B cell (primary cell): ENCODE measurements around the gene SPPL2A. TPM values are rescaled to one million over a fixed set of nuclear protein-coding genes. Genes with fewer than 3 reads are reported as not detected.

ENCODE experiments used
- ATAC-seq: fragments of 200-7000 bp; cut with Tn5 transposase; one replicate; pipeline ENCODE4 v1.10.0; 2021; ENCODE audit warnings: low read depth, mild to moderate bottlenecking, moderate number of reproducible peaks, moderate library complexity
- CTCF ChIA-PET: fragments of 350-600 bp; sonication (Branson Sonifier 250); formaldehyde crosslinking; loops from one replicate; lab custom pipeline; 2021; ENCODE audit warnings: antibody characterized with exemption, inconsistent platforms; lab: Charles Lee
- POLR2A ChIA-PET: fragments of 350-600 bp; sonication (Branson Sonifier 250); formaldehyde crosslinking; loops from one replicate; lab custom pipeline; 2021; ENCODE audit warnings: antibody characterized with exemption; lab: Charles Lee
- DNase-seq: peaks from one replicate; pipeline ENCODE4 v3.0.0; 2013
- H2AFZ ChIP-seq: 2 replicates; pipeline ENCODE4 v1.6.1; 2012; ENCODE audit warnings: mild to moderate bottlenecking, low read depth, low read length; ENCODE audit not compliant: insufficient read depth, poor library complexity, severe bottlenecking
- H3K27ac ChIP-seq, 2 donors: 1 replicate in 1 of 2; 2 replicates in 1 of 2; pipeline ENCODE4 v1.5.1; 2012 to 2013; ENCODE audit warnings: low read length in 2 of 2, mild to moderate bottlenecking in 2 of 2, moderate library complexity in 1 of 2
- H3K27me3 ChIP-seq, 4 experiments: fragments of 200-600 bp in 1 of 4; sonication (generic) in 1 of 4; replicated peaks in 1 of 4; 1 replicate in 2 of 4; 2 replicates in 2 of 4; pipeline versions ENCODE4 v1.6.1 to v1.7.0; 2013 to 2016; ENCODE audit warnings: low read length in 3 of 4, mild to moderate bottlenecking in 2 of 4, mixed read lengths in 1 of 4, moderate library complexity in 1 of 4; ENCODE audit not compliant: insufficient read depth in 4 of 4, control insufficient read depth in 3 of 4; ENCODE audit errors: control extremely low read depth in 1 of 4
- H3K36me3 ChIP-seq, 2 experiments: replicated peaks in 1 of 2; 1 replicate in 1 of 2; 2 replicates in 1 of 2; pipeline versions ENCODE4 v1.6.1 to v1.7.1; 2013; ENCODE audit warnings: low read length in 1 of 2; ENCODE audit not compliant: insufficient read depth in 2 of 2, control insufficient read depth in 1 of 2; ENCODE audit errors: control extremely low read depth in 1 of 2, extremely low read depth in 1 of 2
- H3K4me1 ChIP-seq, 2 donors: fragments of 200-600 bp in 1 of 2; sonication (generic) in 1 of 2; 1 replicate in 1 of 2; 2 replicates in 1 of 2; pipeline versions ENCODE4 v1.5.1 to v1.6.1; 2013 to 2017; ENCODE audit warnings: low read length in 2 of 2; ENCODE audit not compliant: control insufficient read depth in 2 of 2, insufficient read depth in 2 of 2
- H3K4me2 ChIP-seq: replicated peaks from 2 replicates; pipeline ENCODE3; 2012; ENCODE audit warnings: mild to moderate bottlenecking, low read depth, low read length; ENCODE audit not compliant: poor library complexity, severe bottlenecking
- H3K4me3 ChIP-seq, 5 experiments: fragments of 200-600 bp in 1 of 5; sonication (generic) in 1 of 5; 1 replicate in 3 of 5; 2 replicates in 2 of 5; pipeline versions ENCODE4 v1.5.1 to v1.7.0; 2011 to 2016; ENCODE audit warnings: low read length in 4 of 5, mild to moderate bottlenecking in 4 of 5, low read depth in 2 of 5, control low read depth in 1 of 5, moderate library complexity in 1 of 5; ENCODE audit not compliant: insufficient read depth in 1 of 5; ENCODE audit errors: control extremely low read depth in 1 of 5, extremely low read depth in 1 of 5
- H3K79me2 ChIP-seq: fragments of 200-600 bp; sonication (generic); one replicate; pipeline ENCODE4 v1.6.0; 2016; ENCODE audit warnings: low read length; ENCODE audit not compliant: control insufficient read depth, insufficient read depth
- H3K9ac ChIP-seq: fragments of 200-600 bp; sonication (generic); 2 replicates; pipeline ENCODE4 v1.6.1; 2017; ENCODE audit warnings: mild to moderate bottlenecking, low read length, moderate library complexity
- H3K9me3 ChIP-seq, 3 donors: one replicate each; pipeline versions ENCODE4 v1.6.1 to v1.7.1; 2013; ENCODE audit warnings: low read length in 2 of 3; ENCODE audit not compliant: control insufficient read depth in 2 of 3, insufficient read depth in 1 of 3; ENCODE audit errors: control extremely low read depth in 1 of 3
- H4K20me1 ChIP-seq: 2 replicates; pipeline ENCODE4 v1.6.0; 2012; ENCODE audit warnings: mild to moderate bottlenecking, low read length; ENCODE audit not compliant: insufficient read depth, control insufficient read depth, poor library complexity, severe bottlenecking
- H3K27ac Mint-ChIP-seq: one replicate; pipeline ENCODE4 v1.8.0; 2021; ENCODE audit warnings: mixed read lengths
- H3K27me3 Mint-ChIP-seq: one replicate; pipeline ENCODE4 v1.8.0; 2021; ENCODE audit warnings: mixed read lengths
- H3K4me1 Mint-ChIP-seq: one replicate; pipeline ENCODE4 v1.8.0; 2021; ENCODE audit warnings: mixed read lengths
- H3K4me3 Mint-ChIP-seq: one replicate; pipeline ENCODE4 v1.8.0; 2021; ENCODE audit warnings: mixed read lengths
- H3K9me3 Mint-ChIP-seq: one replicate; pipeline ENCODE4 v1.8.0; 2022; ENCODE audit warnings: mixed read lengths; ENCODE audit not compliant: insufficient read depth
- EZH2 ChIP-seq: IDR thresholded peaks from 2 replicates; pipeline ENCODE4 v1.6.1; 2012; ENCODE audit warnings: borderline replicate concordance, low read depth, mild to moderate bottlenecking, moderate library complexity, low read length; ENCODE audit not compliant: insufficient read depth, poor library complexity, severe bottlenecking
- WGBS: methylation state at CpG from one replicate; pipeline ENCODE4 v1.1.5; 2013; ENCODE audit warnings: missing lambda C conversion rate; ENCODE audit not compliant: insufficient coverage; 5-methylcytosine and 5-hydroxymethylcytosine counted together
- intact Hi-C: fragments of 100-400 bp; cut with micrococcal nuclease; formaldehyde crosslinking; loops from one replicate; pipeline ENCODE4 v1.10.0; 2022
- polyA plus RNA-seq: library from polyadenylated mRNA; depleted of rRNA; stranded (reverse); fragments of >200 nt; gene quantifications from 2 replicates; pipeline ENCODE4 v1.2.3, GENCODE V29; 2012
- total RNA-seq, 2 donors: library from RNA; stranded (reverse); fragments of 120-200 nt in 1 of 2; gene quantifications; 1 replicate in 1 of 2; 2 replicates in 1 of 2; pipeline versions ENCODE4 v1.2.3 to v1.2.4, GENCODE V29; 2013 to 2022
- TF ChIP-seq, protein P1 (sequence below): fragments of 200-600 bp; IDR thresholded peaks from one replicate; pipeline ENCODE4 v1.8.0; 2022; ENCODE audit warnings: antibody characterized with exemption, mild to moderate bottlenecking

Gene SPPL2A
- total and polyA plus RNA-seq, 2 donors (not counting 1 experiment from before 2014, with no cell fraction given), result 34.6 to 78.3 TPM

GRCh38 chr15:50777042-50777441, 11.5 kb upstream of the SPPL2A start:
- H3K4me3 Mint-ChIP-seq, result no peak overlapping the region
- Histone ChIP-seq H2AFZ (no peak overlapping the region), H3K4me3 (no peak overlapping the region), H3K36me3 (no peaks in the 10 kb centered on the region), H3K9ac (no peak overlapping the region), H3K27ac (no peak overlapping the region), H3K4me1 (no peaks in the 10 kb centered on the region), H4K20me1 (no peaks in the 10 kb centered on the region), H3K9me3 (no peaks in the 10 kb centered on the region), H3K27me3 (no peaks in the 10 kb centered on the region), H3K4me2 (no peak overlapping the region), H3K79me2 (no peaks in the 10 kb centered on the region)
- ChIA-PET POLR2A (no interaction called here), CTCF (no interaction called here)
- DNase-seq (no peak), ATAC-seq (no peak)
- H3K4me1 Mint-ChIP-seq, result no peaks in the 10 kb centered on the region
- 100% methylated on average over 1 of the region's 3 CpGs for WGBS
- intact Hi-C loops, result no loop called here
- no peak overlapping the region for H3K27ac Mint-ChIP-seq
- H3K27me3 Mint-ChIP-seq, result no peaks in the 10 kb centered on the region
- TF ChIP-seq EZH2, result no peak
- TF ChIP-seq, protein P1, sequence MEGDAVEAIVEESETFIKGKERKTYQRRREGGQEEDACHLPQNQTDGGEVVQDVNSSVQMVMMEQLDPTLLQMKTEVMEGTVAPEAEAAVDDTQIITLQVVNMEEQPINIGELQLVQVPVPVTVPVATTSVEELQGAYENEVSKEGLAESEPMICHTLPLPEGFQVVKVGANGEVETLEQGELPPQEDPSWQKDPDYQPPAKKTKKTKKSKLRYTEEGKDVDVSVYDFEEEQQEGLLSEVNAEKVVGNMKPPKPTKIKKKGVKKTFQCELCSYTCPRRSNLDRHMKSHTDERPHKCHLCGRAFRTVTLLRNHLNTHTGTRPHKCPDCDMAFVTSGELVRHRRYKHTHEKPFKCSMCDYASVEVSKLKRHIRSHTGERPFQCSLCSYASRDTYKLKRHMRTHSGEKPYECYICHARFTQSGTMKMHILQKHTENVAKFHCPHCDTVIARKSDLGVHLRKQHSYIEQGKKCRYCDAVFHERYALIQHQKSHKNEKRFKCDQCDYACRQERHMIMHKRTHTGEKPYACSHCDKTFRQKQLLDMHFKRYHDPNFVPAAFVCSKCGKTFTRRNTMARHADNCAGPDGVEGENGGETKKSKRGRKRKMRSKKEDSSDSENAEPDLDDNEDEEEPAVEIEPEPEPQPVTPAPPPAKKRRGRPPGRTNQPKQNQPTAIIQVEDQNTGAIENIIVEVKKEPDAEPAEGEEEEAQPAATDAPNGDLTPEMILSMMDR, result no peak
- no peaks in the 10 kb centered on the region for H3K9me3 Mint-ChIP-seq

- no peak overlapping the region for H3K4me3 ChIP-seq
- no peak overlapping the region for H2AFZ ChIP-seq
- no peaks in the 10 kb centered on the region for H3K4me1 ChIP-seq
- no peaks in the 10 kb centered on the region for H3K4me1 Mint-ChIP-seq
- H3K9ac ChIP-seq, result no peak overlapping the region
- ChIA-PET CTCF (no interaction called here), POLR2A (interaction anchor here (0.6 to 0.7 kb wide), 3 partner anchors 8 to 53 kb away, joined by 3 to 5 read pairs (median 4); no protein-coding TSS in a partner anchor)
- no peak overlapping the region for H3K27ac Mint-ChIP-seq
- TF ChIP-seq, protein P1, result no peak
- TF ChIP-seq EZH2, result no peak
- H3K4me2 ChIP-seq, result no peak overlapping the region
- H3K79me2 ChIP-seq, result no peaks in the 10 kb centered on the region
- no peaks in the 10 kb centered on the region for H3K36me3 ChIP-seq
- H3K4me3 Mint-ChIP-seq, result no peak overlapping the region
- no peaks in the 10 kb centered on the region for H3K27me3 Mint-ChIP-seq
- ATAC-seq (no peak), DNase-seq (peak; percentile 3)
- H4K20me1 ChIP-seq, result no peaks in the 10 kb centered on the region
- no peak overlapping the region for H3K27ac ChIP-seq
- intact Hi-C loops, result no loop called here
- H3K9me3 ChIP-seq, result no peaks in the 10 kb centered on the region
- H3K9me3 Mint-ChIP-seq, result no peaks in the 10 kb centered on the region
- WGBS, result 100% methylated on average over 1 of the region's 2 CpGs
- no peaks in the 10 kb centered on the region for H3K27me3 ChIP-seq
Measured at GRCh38 chr15:50774450-50774849, 8.9 kb upstream of the SPPL2A start.
